ENCODE data around the gene SELENOK.

GRCh38 chr3:53845881-53846133, 45.9 kb downstream of the SELENOK start:
- TF ChIP-seq CEBPB (IDR thresholded peaks at IDR 0.05): no peak
- TF ChIP-seq CREB1 (IDR thresholded peaks at IDR 0.05; ENCODE audit: low read depth): no peak
- no peak for TF ChIP-seq EGR1 (IDR thresholded peaks at IDR 0.05)
- no peak for TF ChIP-seq RAD21 (IDR thresholded peaks at IDR 0.05; ENCODE audit: low read depth)
- TF ChIP-seq YY1 (IDR thresholded peaks at IDR 0.05; ENCODE audit: low read depth): no peak
